Measurements from ENCODE around the gene EDNRB.

The EDNRB gene

GRCh38 chr13:77876176-77876575, 42.5 kb downstream of the EDNRB start:
- no peak for TF ChIP-seq CTCF (IDR thresholded peaks at IDR 0.05)

- no peak for TF ChIP-seq CTCF (IDR thresholded peaks at IDR 0.05)
Observed at GRCh38 chr13:77874406-77874805, 44.2 kb downstream of the EDNRB start.

- no peak for TF ChIP-seq CTCF (IDR thresholded peaks at IDR 0.05)
Observed at GRCh38 chr13:77872995-77873394, 45.6 kb downstream of the EDNRB start.

GRCh38 chr13:77871596-77871995, 47.0 kb downstream of the EDNRB start:
- no peak for TF ChIP-seq CTCF (IDR thresholded peaks at IDR 0.05)

GRCh38 chr13:77868717-77869116, 49.9 kb downstream of the EDNRB start:
- no peak for TF ChIP-seq CTCF (IDR thresholded peaks at IDR 0.05)

GRCh38 chr13:77866971-77867370, 51.7 kb downstream of the EDNRB start:
- TF ChIP-seq CTCF (IDR thresholded peaks at IDR 0.05): no peak

GRCh38 chr13:77865622-77866021, 53.0 kb downstream of the EDNRB start:
- no peak for TF ChIP-seq CTCF (IDR thresholded peaks at IDR 0.05)

- no peak for TF ChIP-seq CTCF (IDR thresholded peaks at IDR 0.05)
Observed at GRCh38 chr13:77863144-77863543, 55.5 kb downstream of the EDNRB start.
